ENCODE data around the gene TSPAN14. TPM values are rescaled to one million over a fixed set of nuclear protein-coding genes. Genes with fewer than 3 reads are reported as not detected.

Gene TSPAN14
- polyA plus RNA-seq, 4 donors = 7.4 to 69.4 (median 32.4) TPM

GRCh38 chr10:80461208-80462183 lies 7.4 kb downstream of the TSPAN14 start:
- DNase-seq = no peak
- H3K9me3 ChIP-seq (ENCODE audit: control insufficient read depth in 2 of 2, insufficient read depth in 1 of 2, low read depth in 1 of 2, low read length in 1 of 2) = no peaks in the 10 kb centered on the region
- no peak overlapping the region for H3K4me3 ChIP-seq (ENCODE audit: low read depth in 1 of 3, low read length in 3 of 3)
- no peak for FAIRE-seq
- H3K4me1 ChIP-seq (ENCODE audit: control insufficient read depth in 3 of 3, insufficient read depth in 2 of 3, low read depth in 1 of 3, low read length in 2 of 3) = peaks cover 18 to 80% (median 60%) of the 10 kb centered on the region in 3 donors
- H3K27me3 ChIP-seq (ENCODE audit: control insufficient read depth in 3 of 3, insufficient read depth in 3 of 3, low read length in 3 of 3) = no peaks in the 10 kb centered on the region
- peaks cover 0 to 40% (median 0%) of the 10 kb centered on the region in 3 donors for H3K36me3 ChIP-seq (ENCODE audit: control insufficient read depth in 3 of 3, insufficient read depth in 2 of 3, low read depth in 1 of 3, low read length in 3 of 3)
- 28 to 54% (median 41%) methylated on average over 8 of the region's 8 CpGs for WGBS, 3 donors
- peak overlapping the region; percentile 63 to 92 (median 75) for H3K27ac ChIP-seq (ENCODE audit: low read depth in 1 of 3, low read length in 2 of 3)

- no peak for DNase-seq
- no peak overlapping the region for H3K4me3 ChIP-seq (ENCODE audit: low read depth in 1 of 3, low read length in 3 of 3)
- no peaks in the 10 kb centered on the region for H3K9me3 ChIP-seq (ENCODE audit: control insufficient read depth in 2 of 2, insufficient read depth in 1 of 2, low read depth in 1 of 2, low read length in 1 of 2)
- no peaks in the 10 kb centered on the region for H3K27me3 ChIP-seq (ENCODE audit: control insufficient read depth in 3 of 3, insufficient read depth in 3 of 3, low read length in 3 of 3)
- peaks cover 0 to 40% (median 0%) of the 10 kb centered on the region in 3 donors for H3K36me3 ChIP-seq (ENCODE audit: control insufficient read depth in 3 of 3, insufficient read depth in 2 of 3, low read depth in 1 of 3, low read length in 3 of 3)
- 48 to 72% (median 64%) methylated on average over 7 of the region's 7 CpGs for WGBS, 3 donors
- no peak for FAIRE-seq
- peak overlapping the region in 2 of 3 donors; percentile 9 to 92 for H3K27ac ChIP-seq (ENCODE audit: low read depth in 1 of 3, low read length in 2 of 3)
- H3K4me1 ChIP-seq (ENCODE audit: control insufficient read depth in 3 of 3, insufficient read depth in 2 of 3, low read depth in 1 of 3, low read length in 2 of 3) = peaks cover 18 to 81% (median 62%) of the 10 kb centered on the region in 3 donors
Measured at GRCh38 chr10:80462299-80462980, 8.3 kb downstream of the TSPAN14 start.

- no peaks in the 10 kb centered on the region for H3K27me3 ChIP-seq (ENCODE audit: control insufficient read depth in 3 of 3, insufficient read depth in 3 of 3, low read length in 3 of 3)
- no peak overlapping the region for H3K4me3 ChIP-seq (ENCODE audit: low read depth in 1 of 3, low read length in 3 of 3)
- FAIRE-seq (no peak), DNase-seq (no peak)
- 32 to 55% (median 53%) methylated on average over 5 of the region's 5 CpGs for WGBS, 3 donors
- peaks cover 0 to 38% (median 0%) of the 10 kb centered on the region in 3 donors for H3K36me3 ChIP-seq (ENCODE audit: control insufficient read depth in 3 of 3, insufficient read depth in 2 of 3, low read depth in 1 of 3, low read length in 3 of 3)
- H3K27ac ChIP-seq (ENCODE audit: low read depth in 1 of 3, low read length in 2 of 3) = peak overlapping the region in 2 of 3 donors; percentile 5 to 94
- H3K9me3 ChIP-seq (ENCODE audit: control insufficient read depth in 2 of 2, insufficient read depth in 1 of 2, low read depth in 1 of 2, low read length in 1 of 2) = no peaks in the 10 kb centered on the region
- H3K4me1 ChIP-seq (ENCODE audit: control insufficient read depth in 3 of 3, insufficient read depth in 2 of 3, low read depth in 1 of 3, low read length in 2 of 3) = peaks cover 14 to 76% (median 64%) of the 10 kb centered on the region in 3 donors
Measured at GRCh38 chr10:80462981-80463741, 9.1 kb downstream of the TSPAN14 start.

DNA sequence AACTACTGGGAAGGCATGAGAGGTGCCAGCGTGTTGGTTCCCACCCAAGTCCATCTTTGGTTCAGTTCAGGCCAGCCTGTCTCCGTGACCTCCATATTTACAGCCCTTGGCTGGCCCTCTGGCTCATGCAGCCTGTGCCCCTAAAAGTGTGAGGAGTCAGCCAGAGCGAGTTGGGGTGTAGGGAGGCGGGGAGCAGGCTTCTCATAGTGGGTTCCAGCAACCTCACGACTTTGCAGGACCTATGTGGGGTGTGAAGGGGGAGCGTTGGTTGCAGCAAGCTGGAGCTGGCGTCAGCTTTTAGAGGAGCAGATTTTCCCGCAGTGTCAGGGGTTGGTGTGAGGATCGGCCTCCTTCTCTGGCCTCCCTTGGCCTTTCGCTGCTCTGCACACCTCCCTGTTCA lies 9.8 kb downstream of the TSPAN14 start:
- no peaks in the 10 kb centered on the region for H3K9me3 ChIP-seq (ENCODE audit: control insufficient read depth in 2 of 2, insufficient read depth in 1 of 2, low read depth in 1 of 2, low read length in 1 of 2)
- peak overlapping the region in 1 of 3 donors; percentile 94 for H3K27ac ChIP-seq (ENCODE audit: low read depth in 1 of 3, low read length in 2 of 3)
- H3K4me3 ChIP-seq (ENCODE audit: low read depth in 1 of 3, low read length in 3 of 3) = no peak overlapping the region
- DNase-seq = no peak
- WGBS, 3 donors = 81 to 87% (median 85%) methylated on average over 10 of the region's 10 CpGs
- H3K4me1 ChIP-seq (ENCODE audit: control insufficient read depth in 3 of 3, insufficient read depth in 2 of 3, low read depth in 1 of 3, low read length in 2 of 3) = peaks cover 13 to 69% (median 64%) of the 10 kb centered on the region in 3 donors
- peaks cover 0 to 40% (median 0%) of the 10 kb centered on the region in 3 donors for H3K36me3 ChIP-seq (ENCODE audit: control insufficient read depth in 3 of 3, insufficient read depth in 2 of 3, low read depth in 1 of 3, low read length in 3 of 3)
- FAIRE-seq = no peak
- no peaks in the 10 kb centered on the region for H3K27me3 ChIP-seq (ENCODE audit: control insufficient read depth in 3 of 3, insufficient read depth in 3 of 3, low read length in 3 of 3)

- FAIRE-seq = no peak
- peak in 1 of 2 donors; percentile 35 for DNase-seq
- H3K9me3 ChIP-seq (ENCODE audit: control insufficient read depth in 2 of 2, insufficient read depth in 1 of 2, low read depth in 1 of 2, low read length in 1 of 2) = no peaks in the 10 kb centered on the region
- H3K36me3 ChIP-seq (ENCODE audit: control insufficient read depth in 3 of 3, insufficient read depth in 2 of 3, low read depth in 1 of 3, low read length in 3 of 3) = peaks cover 0 to 39% (median 0%) of the 10 kb centered on the region in 3 donors
- peak overlapping the region in 1 of 3 donors; percentile 0 for H3K4me3 ChIP-seq (ENCODE audit: low read depth in 1 of 3, low read length in 3 of 3)
- WGBS, 3 donors = 24 to 42% (median 29%) methylated on average over 13 to 14 of the region's 14 CpGs
- no peaks in the 10 kb centered on the region for H3K27me3 ChIP-seq (ENCODE audit: control insufficient read depth in 3 of 3, insufficient read depth in 3 of 3, low read length in 3 of 3)
- H3K4me1 ChIP-seq (ENCODE audit: control insufficient read depth in 3 of 3, insufficient read depth in 2 of 3, low read depth in 1 of 3, low read length in 2 of 3) = peaks cover 9 to 59% (median 55%) of the 10 kb centered on the region in 3 donors
- peak overlapping the region; percentile 18 to 94 (median 28) for H3K27ac ChIP-seq (ENCODE audit: low read depth in 1 of 3, low read length in 2 of 3)
Measured at GRCh38 chr10:80464557-80465450, 10.7 kb downstream of the TSPAN14 start.

- Histone ChIP-seq H3K36me3 (ENCODE audit: control insufficient read depth in 3 of 3, insufficient read depth in 2 of 3, low read depth in 1 of 3, low read length in 3 of 3) (peaks cover 0 to 42% (median 0%) of the 10 kb centered on the region in 3 donors), H3K9me3 (ENCODE audit: control insufficient read depth in 2 of 2, insufficient read depth in 1 of 2, low read depth in 1 of 2, low read length in 1 of 2) (no peaks in the 10 kb centered on the region), H3K27me3 (ENCODE audit: control insufficient read depth in 3 of 3, insufficient read depth in 3 of 3, low read length in 3 of 3) (no peaks in the 10 kb centered on the region), H3K4me1 (ENCODE audit: control insufficient read depth in 3 of 3, insufficient read depth in 2 of 3, low read depth in 1 of 3, low read length in 2 of 3) (peaks cover 8 to 53% (median 48%) of the 10 kb centered on the region in 3 donors), H3K27ac (ENCODE audit: low read depth in 1 of 3, low read length in 2 of 3) (peak overlapping the region; percentile 4 to 94 (median 28)), H3K4me3 (ENCODE audit: low read depth in 1 of 3, low read length in 3 of 3) (peak overlapping the region in 1 of 3 donors; percentile 0)
- FAIRE-seq (no peak), DNase-seq (no peak)
- WGBS, 3 donors = 50 to 62% (median 56%) methylated on average over 3 of the region's 3 CpGs
Measured at GRCh38 chr10:80465451-80465835, 11.3 kb downstream of the TSPAN14 start.

GRCh38 chr10:80465839-80466590 lies 11.9 kb downstream of the TSPAN14 start:
- Histone ChIP-seq H3K27me3 (ENCODE audit: control insufficient read depth in 3 of 3, insufficient read depth in 3 of 3, low read length in 3 of 3) (no peaks in the 10 kb centered on the region), H3K4me1 (ENCODE audit: control insufficient read depth in 3 of 3, insufficient read depth in 2 of 3, low read depth in 1 of 3, low read length in 2 of 3) (peaks cover 5 to 47% (median 44%) of the 10 kb centered on the region in 3 donors), H3K9me3 (ENCODE audit: control insufficient read depth in 2 of 2, insufficient read depth in 1 of 2, low read depth in 1 of 2, low read length in 1 of 2) (no peaks in the 10 kb centered on the region), H3K36me3 (ENCODE audit: control insufficient read depth in 3 of 3, insufficient read depth in 2 of 3, low read depth in 1 of 3, low read length in 3 of 3) (peaks cover 0 to 43% (median 0%) of the 10 kb centered on the region in 3 donors), H3K4me3 (ENCODE audit: low read depth in 1 of 3, low read length in 3 of 3) (peak overlapping the region in 1 of 3 donors; percentile 16), H3K27ac (ENCODE audit: low read depth in 1 of 3, low read length in 2 of 3) (peak overlapping the region in 1 of 3 donors; percentile 94)
- WGBS, 3 donors = 73 to 89% (median 81%) methylated on average over 10 of the region's 10 CpGs
- DNase-seq = no peak
- FAIRE-seq = no peak

Data from small intestine (tissue), 7 donors.